ENCODE results near the gene VWDE.

- TF ChIP-seq, protein P1, sequence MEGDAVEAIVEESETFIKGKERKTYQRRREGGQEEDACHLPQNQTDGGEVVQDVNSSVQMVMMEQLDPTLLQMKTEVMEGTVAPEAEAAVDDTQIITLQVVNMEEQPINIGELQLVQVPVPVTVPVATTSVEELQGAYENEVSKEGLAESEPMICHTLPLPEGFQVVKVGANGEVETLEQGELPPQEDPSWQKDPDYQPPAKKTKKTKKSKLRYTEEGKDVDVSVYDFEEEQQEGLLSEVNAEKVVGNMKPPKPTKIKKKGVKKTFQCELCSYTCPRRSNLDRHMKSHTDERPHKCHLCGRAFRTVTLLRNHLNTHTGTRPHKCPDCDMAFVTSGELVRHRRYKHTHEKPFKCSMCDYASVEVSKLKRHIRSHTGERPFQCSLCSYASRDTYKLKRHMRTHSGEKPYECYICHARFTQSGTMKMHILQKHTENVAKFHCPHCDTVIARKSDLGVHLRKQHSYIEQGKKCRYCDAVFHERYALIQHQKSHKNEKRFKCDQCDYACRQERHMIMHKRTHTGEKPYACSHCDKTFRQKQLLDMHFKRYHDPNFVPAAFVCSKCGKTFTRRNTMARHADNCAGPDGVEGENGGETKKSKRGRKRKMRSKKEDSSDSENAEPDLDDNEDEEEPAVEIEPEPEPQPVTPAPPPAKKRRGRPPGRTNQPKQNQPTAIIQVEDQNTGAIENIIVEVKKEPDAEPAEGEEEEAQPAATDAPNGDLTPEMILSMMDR (IDR thresholded peaks at IDR 0.05) = no peak
- TF ChIP-seq EZH2 (IDR thresholded peaks at IDR 0.05; ENCODE audit: borderline replicate concordance, insufficient read depth, low read depth, low read length, poor library complexity, severe bottlenecking) = no peak
These were observed 78.0 kb downstream of the VWDE start for GRCh38 chr7:12325646-12326045.

Data from B cell (primary cell).